Neural crest cell (in vitro differentiated cells): Measurements from ENCODE around the gene MPEG1. TPM values are rescaled to one million over a fixed set of nuclear protein-coding genes. Genes with fewer than 3 reads are reported as not detected.
A peak's percentile ranks its signal among the peaks of the same experiment; 100 is the strongest.

Source experiments
- DNase-seq: peaks from one replicate; pipeline ENCODE4 v3.0.0; 2021; ENCODE audit warnings: low read depth, mixed read lengths, low spot score
- H3K27ac Mint-ChIP-seq: one replicate; pipeline ENCODE4 v1.8.0; 2021; ENCODE audit warnings: mild to moderate bottlenecking, mixed read lengths; ENCODE audit not compliant: unreplicated experiment
- H3K27me3 Mint-ChIP-seq: 2 replicates; pipeline ENCODE4 v1.8.0; 2021; ENCODE audit warnings: low read depth, mild to moderate bottlenecking, mixed read lengths
- H3K36me3 Mint-ChIP-seq: 2 replicates; pipeline ENCODE4 v1.8.0; 2021; ENCODE audit warnings: low read depth, mild to moderate bottlenecking, mixed read lengths
- H3K4me1 Mint-ChIP-seq: 2 replicates; pipeline ENCODE4 v1.8.0; 2021; ENCODE audit warnings: mixed read lengths
- H3K4me3 Mint-ChIP-seq: one replicate; pipeline ENCODE4 v1.8.0; 2021; ENCODE audit warnings: mild to moderate bottlenecking, mixed read lengths
- H3K9me3 Mint-ChIP-seq: 2 replicates; pipeline ENCODE4 v1.8.0; 2021; ENCODE audit warnings: mixed read lengths
- CTCF ChIP-seq: fragments of 200-600 bp; sonication (generic); conservative IDR thresholded peaks from 2 replicates; pipeline ENCODE4 v1.5.0; 2021; ENCODE audit warnings: antibody characterized with exemption, mild to moderate bottlenecking
- total RNA-seq: library from RNA; stranded (reverse); gene quantifications from 2 replicates; pipeline ENCODE4 v1.2.1, GENCODE V29; 2021

The MPEG1 gene
- total RNA-seq, 1 donor from 2014 or later = not detected

- H3K27me3 Mint-ChIP-seq = no peaks in the 10 kb centered on the region
- no peak for DNase-seq
- peaks cover 24% of the 10 kb centered on the region for H3K4me1 Mint-ChIP-seq
- H3K36me3 Mint-ChIP-seq = peaks cover 52% of the 10 kb centered on the region
- TF ChIP-seq CTCF = no peak
- no peak overlapping the region for H3K27ac Mint-ChIP-seq
- peak overlapping the region; percentile 21 for H3K4me3 Mint-ChIP-seq
- H3K9me3 Mint-ChIP-seq = no peaks in the 10 kb centered on the region
Observed at GRCh38 chr11:59200423-59200746, 12.3 kb downstream of the MPEG1 start.

- H3K4me3 Mint-ChIP-seq = peak overlapping the region; percentile 21
- H3K27ac Mint-ChIP-seq = no peak overlapping the region
- TF ChIP-seq CTCF = no peak
- no peaks in the 10 kb centered on the region for H3K27me3 Mint-ChIP-seq
- peaks cover 29% of the 10 kb centered on the region for H3K4me1 Mint-ChIP-seq
- peaks cover 52% of the 10 kb centered on the region for H3K36me3 Mint-ChIP-seq
- no peak for DNase-seq
- no peaks in the 10 kb centered on the region for H3K9me3 Mint-ChIP-seq
Observed at GRCh38 chr11:59199546-59200422, 12.9 kb downstream of the MPEG1 start.

- H3K27me3 Mint-ChIP-seq = no peaks in the 10 kb centered on the region
- no peak overlapping the region for H3K4me3 Mint-ChIP-seq
- no peak overlapping the region for H3K27ac Mint-ChIP-seq
- no peak for TF ChIP-seq CTCF
- H3K4me1 Mint-ChIP-seq = peaks cover 40% of the 10 kb centered on the region
- no peaks in the 10 kb centered on the region for H3K9me3 Mint-ChIP-seq
- H3K36me3 Mint-ChIP-seq = peaks cover 56% of the 10 kb centered on the region
- DNase-seq = no peak
Observed at GRCh38 chr11:59198726-59199125, 14.0 kb downstream of the MPEG1 start.

GRCh38 chr11:59197991-59198390 lies 14.7 kb downstream of the MPEG1 start:
- no peak for DNase-seq
- Mint-ChIP-seq H3K27ac (peak overlapping the region; percentile 25), H3K9me3 (no peaks in the 10 kb centered on the region), H3K4me3 (peak overlapping the region; percentile 45), H3K36me3 (peaks cover 62% of the 10 kb centered on the region), H3K27me3 (no peaks in the 10 kb centered on the region), H3K4me1 (peaks cover 44% of the 10 kb centered on the region)
- TF ChIP-seq CTCF = no peak

GRCh38 chr11:59196777-59197176 lies 15.9 kb downstream of the MPEG1 start:
- TF ChIP-seq CTCF = no peak
- H3K9me3 Mint-ChIP-seq = no peaks in the 10 kb centered on the region
- DNase-seq = no peak
- H3K4me1 Mint-ChIP-seq = peaks cover 47% of the 10 kb centered on the region
- no peaks in the 10 kb centered on the region for H3K27me3 Mint-ChIP-seq
- H3K36me3 Mint-ChIP-seq = peaks cover 64% of the 10 kb centered on the region
- H3K4me3 Mint-ChIP-seq = no peak overlapping the region
- H3K27ac Mint-ChIP-seq = no peak overlapping the region
